Mononuclear cell (primary cell): ENCODE measurements around the gene POU2F1. TPM values are rescaled to one million over a fixed set of nuclear protein-coding genes. Genes with fewer than 3 reads are reported as not detected.

ENCODE experiments used
- H3K27me3 ChIP-seq: 2 replicates; pipeline ENCODE4 v1.6.0; 2011; ENCODE audit warnings: low read length, control low read depth; ENCODE audit not compliant: insufficient read depth
- H3K4me1 ChIP-seq: 2 replicates; pipeline ENCODE4 v1.5.1; 2011; ENCODE audit warnings: mild to moderate bottlenecking, low read length, control low read depth; ENCODE audit not compliant: insufficient read depth
- H3K4me3 ChIP-seq: 2 replicates; pipeline ENCODE4 v1.5.1; 2011; ENCODE audit warnings: mild to moderate bottlenecking, low read length, moderate library complexity
- H3K9me3 ChIP-seq: 2 replicates; pipeline ENCODE4 v1.5.1; 2011; ENCODE audit warnings: low read depth, mild to moderate bottlenecking, control low read depth, low read length
- total RNA-seq: library from RNA; depleted of rRNA; stranded (reverse); fragments of >200 nt; gene quantifications from one replicate; pipeline ENCODE4 v1.2.3, GENCODE V29; 2012

The POU2F1 gene
- total RNA-seq, 1 donor: 47.5 TPM

- Histone ChIP-seq H3K27me3 (no peaks in the 10 kb centered on the region), H3K4me3 (no peak overlapping the region), H3K9me3 (no peaks in the 10 kb centered on the region), H3K4me1 (peaks cover 51% of the 10 kb centered on the region)
These were observed 236.2 kb downstream of the POU2F1 start for GRCh38 chr1:167456926-167457325.

GRCh38 chr1:167457936-167458584 is 237.4 kb downstream of the POU2F1 start:
- Histone ChIP-seq H3K9me3 (no peaks in the 10 kb centered on the region), H3K27me3 (no peaks in the 10 kb centered on the region), H3K4me1 (peaks cover 53% of the 10 kb centered on the region), H3K4me3 (no peak overlapping the region)

- Histone ChIP-seq H3K9me3 (no peaks in the 10 kb centered on the region), H3K4me3 (no peak overlapping the region), H3K27me3 (no peaks in the 10 kb centered on the region), H3K4me1 (peaks cover 43% of the 10 kb centered on the region)
These were observed 240.2 kb downstream of the POU2F1 start for GRCh38 chr1:167460836-167461235.

- Histone ChIP-seq H3K4me3 (no peak overlapping the region), H3K9me3 (no peaks in the 10 kb centered on the region), H3K27me3 (no peaks in the 10 kb centered on the region), H3K4me1 (peaks cover 35% of the 10 kb centered on the region)
These were observed 241.7 kb downstream of the POU2F1 start for GRCh38 chr1:167462341-167462740.

DNA sequence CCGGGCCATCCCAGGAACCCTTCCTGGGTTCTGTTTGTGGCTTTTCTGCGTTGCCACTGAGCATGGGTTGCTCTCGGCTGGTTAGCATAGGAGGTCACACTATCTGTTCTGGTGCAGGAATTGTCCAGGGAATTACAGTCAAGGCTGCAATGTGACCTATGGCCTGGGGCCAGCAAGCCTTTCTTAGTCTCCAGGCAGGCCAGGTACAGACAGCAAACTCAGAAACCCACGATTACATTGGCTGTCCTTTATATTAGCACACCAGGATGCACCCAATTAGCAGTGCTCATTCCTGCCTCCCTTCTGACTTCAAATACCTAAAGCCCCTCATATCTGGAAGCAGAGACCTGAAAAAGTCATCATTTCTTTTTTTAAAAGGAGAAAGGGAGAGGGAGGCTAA is 242.4 kb downstream of the POU2F1 start:
- H3K4me3 ChIP-seq: no peak overlapping the region
- H3K9me3 ChIP-seq: no peaks in the 10 kb centered on the region
- H3K27me3 ChIP-seq: no peaks in the 10 kb centered on the region
- H3K4me1 ChIP-seq: peaks cover 36% of the 10 kb centered on the region

GRCh38 chr1:167463875-167464575 is 243.3 kb downstream of the POU2F1 start:
- H3K4me3 ChIP-seq: no peak overlapping the region
- peaks cover 40% of the 10 kb centered on the region for H3K4me1 ChIP-seq
- no peaks in the 10 kb centered on the region for H3K9me3 ChIP-seq
- H3K27me3 ChIP-seq: no peaks in the 10 kb centered on the region

DNA sequence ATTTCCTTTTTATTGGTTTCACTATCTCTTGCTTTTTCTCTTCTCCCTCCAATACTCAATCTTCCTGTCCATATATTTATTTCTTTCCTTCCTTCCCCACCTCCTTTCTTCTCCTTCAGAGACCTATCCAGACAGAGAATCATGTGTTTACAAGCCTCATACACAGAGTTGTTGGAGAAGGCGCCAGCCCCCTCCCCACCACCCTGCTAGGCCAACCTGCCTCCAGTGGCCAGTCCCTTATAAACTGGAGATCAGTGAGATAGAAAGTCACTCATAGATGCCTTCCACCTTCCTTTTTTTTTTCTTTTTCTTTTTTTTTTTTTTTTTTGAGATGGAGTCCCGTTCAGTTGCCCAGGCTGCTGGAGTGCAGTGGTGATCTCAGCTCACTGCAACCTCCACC is 244.3 kb downstream of the POU2F1 start:
- no peaks in the 10 kb centered on the region for H3K9me3 ChIP-seq
- peaks cover 41% of the 10 kb centered on the region for H3K4me1 ChIP-seq
- H3K27me3 ChIP-seq: no peaks in the 10 kb centered on the region
- no peak overlapping the region for H3K4me3 ChIP-seq

DNA sequence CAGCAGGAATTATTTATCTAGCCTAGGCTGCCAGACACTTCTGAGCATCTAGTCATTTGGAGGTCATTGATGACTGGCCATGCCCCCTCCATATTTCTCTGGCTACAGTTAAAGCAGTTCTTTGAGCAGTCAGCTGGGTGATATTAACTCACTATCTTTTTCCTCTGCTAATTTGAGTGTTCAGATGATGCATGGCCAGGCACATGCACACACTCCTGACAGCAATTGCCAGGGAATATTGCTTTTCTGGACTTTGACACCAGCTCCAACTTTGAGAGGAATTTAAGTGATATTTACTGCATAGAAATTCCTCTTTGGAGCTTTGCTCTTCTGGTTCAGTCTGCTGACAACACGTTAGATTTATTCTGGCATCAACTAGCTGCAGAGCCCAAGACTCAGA is 245.1 kb downstream of the POU2F1 start:
- Histone ChIP-seq H3K27me3 (no peaks in the 10 kb centered on the region), H3K4me3 (no peak overlapping the region), H3K4me1 (peaks cover 41% of the 10 kb centered on the region), H3K9me3 (no peaks in the 10 kb centered on the region)

DNA sequence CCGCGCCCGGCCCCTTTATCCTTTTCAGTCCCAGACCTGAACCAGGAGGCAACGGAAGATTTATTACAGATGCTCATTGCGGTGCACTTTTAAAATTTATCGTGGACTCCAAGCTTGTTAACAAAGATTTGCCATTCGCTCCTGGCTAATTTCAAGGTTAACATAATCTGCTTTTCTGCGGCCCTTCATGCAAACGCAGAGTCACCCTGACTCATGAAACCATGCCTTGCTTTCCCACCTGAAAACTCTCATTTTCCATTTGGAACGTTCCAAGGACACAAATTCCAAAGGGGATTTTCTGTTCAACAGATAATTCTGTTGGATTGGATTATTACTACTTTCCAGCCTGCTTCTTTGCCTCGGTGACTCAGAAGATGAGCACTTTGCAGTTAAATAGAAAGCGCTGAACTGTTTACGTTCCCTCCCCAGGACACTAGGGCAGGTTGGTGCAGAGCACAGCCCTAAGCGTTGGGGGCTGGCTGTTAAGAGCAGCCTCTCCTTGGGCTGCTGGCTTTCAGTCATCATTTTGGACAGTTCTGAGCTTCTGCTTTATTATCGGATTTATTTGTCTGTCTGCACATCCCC is 246.5 kb downstream of the POU2F1 start:
- Histone ChIP-seq H3K9me3 (no peaks in the 10 kb centered on the region), H3K27me3 (no peaks in the 10 kb centered on the region), H3K4me3 (no peak overlapping the region), H3K4me1 (peaks cover 43% of the 10 kb centered on the region)

DNA sequence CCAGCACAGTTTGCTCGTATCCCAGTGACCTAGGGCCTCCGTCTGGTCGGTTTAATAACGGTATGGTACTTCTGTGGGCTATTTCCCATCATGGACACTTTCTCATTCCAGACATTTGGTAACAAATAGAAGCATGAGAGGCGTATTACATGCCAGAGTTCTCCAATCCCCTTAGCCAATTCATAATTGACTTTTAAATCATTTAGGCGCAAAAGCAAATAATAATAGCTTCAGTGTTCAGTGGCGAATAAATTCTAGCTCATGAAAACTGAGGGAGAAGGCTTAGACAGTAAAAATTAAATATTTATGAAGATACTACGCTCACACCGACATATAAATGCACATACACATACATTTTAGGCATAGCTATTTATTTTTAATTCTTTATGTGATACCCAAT is 247.1 kb downstream of the POU2F1 start:
- H3K4me3 ChIP-seq: no peak overlapping the region
- H3K9me3 ChIP-seq: no peaks in the 10 kb centered on the region
- peaks cover 43% of the 10 kb centered on the region for H3K4me1 ChIP-seq
- no peaks in the 10 kb centered on the region for H3K27me3 ChIP-seq

DNA sequence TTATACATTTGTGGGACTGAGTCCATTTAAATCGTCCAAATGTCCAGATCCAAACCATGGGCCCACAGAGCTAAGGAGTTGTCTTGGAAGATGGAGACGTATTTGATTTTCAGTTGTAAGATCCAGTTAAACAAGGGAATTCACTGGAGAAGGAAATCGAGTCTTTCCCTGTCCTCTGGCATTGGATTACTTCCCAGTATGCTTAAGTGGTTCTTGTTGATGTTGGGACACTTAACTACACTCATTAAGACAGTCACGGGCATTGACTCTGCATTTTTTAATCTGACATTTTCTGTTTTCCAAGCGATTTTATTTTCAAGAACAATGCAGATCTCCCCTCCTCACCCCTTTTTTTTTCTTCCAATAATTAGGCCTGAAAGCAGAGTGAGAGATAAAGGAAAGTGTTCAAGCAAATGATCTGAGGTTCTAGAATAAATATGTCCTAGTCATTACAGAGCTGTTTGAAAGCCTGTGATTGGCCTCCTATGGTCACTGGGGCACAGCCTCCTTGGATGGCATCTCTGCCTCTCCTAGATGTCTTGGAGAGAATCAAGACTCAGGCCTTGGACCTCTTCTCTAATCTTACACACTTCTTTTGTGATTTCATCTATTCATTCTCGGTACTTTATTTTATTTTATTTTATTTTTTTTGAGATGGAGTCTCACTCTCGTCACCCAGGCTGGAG is 248.7 kb downstream of the POU2F1 start:
- Histone ChIP-seq H3K4me3 (no peak overlapping the region), H3K4me1 (peaks cover 55% of the 10 kb centered on the region)

GRCh38 chr1:167471568-167471967 is 250.9 kb downstream of the POU2F1 start:
- H3K9me3 ChIP-seq: no peaks in the 10 kb centered on the region
- peaks cover 59% of the 10 kb centered on the region for H3K4me1 ChIP-seq
- H3K4me3 ChIP-seq: no peak overlapping the region
- no peaks in the 10 kb centered on the region for H3K27me3 ChIP-seq

More for the DNA sequence above, 248.7 kb downstream of the POU2F1 start:
- no peaks in the 10 kb centered on the region for H3K9me3 ChIP-seq
- no peaks in the 10 kb centered on the region for H3K27me3 ChIP-seq

DNA sequence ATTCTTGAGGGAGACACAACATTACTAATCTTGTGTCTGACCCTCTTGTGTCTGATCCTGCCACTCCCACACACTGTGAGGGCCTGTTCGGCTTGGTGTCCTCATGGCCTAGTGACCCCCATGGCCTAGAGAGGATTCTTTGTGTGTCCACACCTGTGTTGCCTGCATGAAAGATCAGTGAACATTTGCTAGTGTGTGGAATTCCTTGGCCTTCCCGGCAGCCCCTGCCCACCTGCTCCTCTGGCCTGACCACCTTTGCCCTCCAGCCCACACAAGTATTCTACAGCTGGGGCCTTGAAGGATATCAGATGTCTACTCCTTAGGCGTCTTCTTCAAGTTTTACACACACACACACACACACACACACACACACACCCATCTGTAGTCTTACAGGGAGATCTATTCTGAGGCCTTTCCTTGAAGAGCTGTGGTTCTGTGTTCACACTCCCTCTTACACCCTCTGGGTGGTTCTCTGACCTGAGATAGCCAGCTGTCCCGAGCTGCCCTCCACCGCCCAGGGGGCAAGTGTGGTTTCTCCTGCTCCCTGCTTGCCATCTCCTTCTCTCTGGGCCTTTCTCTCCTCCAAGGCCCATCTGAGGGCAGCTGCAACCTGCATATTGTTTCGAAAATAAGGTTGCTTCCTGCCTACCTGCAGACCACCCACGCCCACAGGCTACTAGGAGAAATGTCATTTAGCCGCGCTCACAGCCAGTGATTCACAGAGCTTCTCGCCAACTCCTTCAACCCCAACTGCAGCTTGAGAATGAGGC is 252.3 kb downstream of the POU2F1 start:
- no peaks in the 10 kb centered on the region for H3K27me3 ChIP-seq
- no peak overlapping the region for H3K4me3 ChIP-seq
- H3K4me1 ChIP-seq: peaks cover 65% of the 10 kb centered on the region
- no peaks in the 10 kb centered on the region for H3K9me3 ChIP-seq

- no peak overlapping the region for H3K4me3 ChIP-seq
- H3K9me3 ChIP-seq: no peaks in the 10 kb centered on the region
- no peaks in the 10 kb centered on the region for H3K27me3 ChIP-seq
- peaks cover 63% of the 10 kb centered on the region for H3K4me1 ChIP-seq
These were observed 253.1 kb downstream of the POU2F1 start for GRCh38 chr1:167473761-167474160.
